GM19351 (cell line): ENCODE results near the gene FLCN.

Experiments used
- ATAC-seq: cut with Tn5 transposase; IDR thresholded peaks from one replicate; pipeline ENCODE4 v1.9.1; 2021; ENCODE audit warnings: mild to moderate bottlenecking, moderate library complexity; ENCODE audit not compliant: unreplicated experiment

Gene FLCN

GRCh38 chr17:17170346-17170985 lies 66.5 kb downstream of the FLCN start:
- no peak for ATAC-seq

GRCh38 chr17:17169396-17169795 lies 67.6 kb downstream of the FLCN start:
- no peak for ATAC-seq

GRCh38 chr17:17168401-17168800 lies 68.6 kb downstream of the FLCN start:
- ATAC-seq = no peak

GRCh38 chr17:17167986-17168385 lies 69.0 kb downstream of the FLCN start:
- no peak for ATAC-seq

- no peak for ATAC-seq
Observed at GRCh38 chr17:17167356-17167755, 69.6 kb downstream of the FLCN start.

GRCh38 chr17:17166446-17166845 lies 70.5 kb downstream of the FLCN start:
- no peak for ATAC-seq

- ATAC-seq = no peak
Observed at GRCh38 chr17:17165666-17166308, 71.2 kb downstream of the FLCN start.

GRCh38 chr17:17164676-17165075 lies 72.3 kb downstream of the FLCN start:
- ATAC-seq = no peak

GRCh38 chr17:17164156-17164555 lies 72.8 kb downstream of the FLCN start:
- no peak for ATAC-seq
